Daoy (cell line): ENCODE measurements around the gene SRPRA. TPM values are rescaled to one million over a fixed set of nuclear protein-coding genes. Genes with fewer than 3 reads are reported as not detected.

Experiments used
- DNase-seq: peaks from one replicate; pipeline ENCODE4 v3.0.0-alpha.2; 2015; ENCODE audit warnings: low read depth
- total RNA-seq: library from RNA; depleted of rRNA; stranded (reverse); fragments of >200 nt; shearing (Covaris generic); gene quantifications from 2 replicates; pipeline ENCODE4 v1.2.3, GENCODE V29; 2014; rRNA removed

The SRPRA gene
- total RNA-seq, 1 experiment from 2014 or later: 102 TPM

- DNase-seq: no peak
Observed at GRCh38 chr11:126229858-126230540, 38.7 kb downstream of the SRPRA start.

- DNase-seq: no peak
Observed at GRCh38 chr11:126226334-126227084, 42.2 kb downstream of the SRPRA start.

- no peak for DNase-seq
Observed at GRCh38 chr11:126225295-126225665, 43.4 kb downstream of the SRPRA start.

- no peak for DNase-seq
Observed at GRCh38 chr11:126224647-126225294, 43.9 kb downstream of the SRPRA start.

- no peak for DNase-seq
Observed at GRCh38 chr11:126219547-126219946, 49.1 kb downstream of the SRPRA start.

GRCh38 chr11:126217491-126217890 is 51.2 kb downstream of the SRPRA start:
- no peak for DNase-seq

GRCh38 chr11:126216526-126217305 is 52.0 kb downstream of the SRPRA start:
- DNase-seq: no peak

- no peak for DNase-seq
Observed at GRCh38 chr11:126214841-126215240, 53.9 kb downstream of the SRPRA start.

- no peak for DNase-seq
Observed at GRCh38 chr11:126214441-126214840, 54.3 kb downstream of the SRPRA start.

Other genes with a start within 250 kb of the SRPRA start
- gene CDON, start 206.0 kb downstream of the SRPRA start, total RNA-seq: 2.1 and 2.8 TPM in 2 replicates
- 19.0 and 30.4 TPM in 2 replicates for gene RPUSD4, start 57.2 kb downstream of the SRPRA start, total RNA-seq
- 29.4 and 31.6 TPM in 2 replicates for gene FAM118B, start 57.1 kb downstream of the SRPRA start, total RNA-seq
- gene FOXRED1, start 259 bp upstream of the SRPRA start, total RNA-seq: 36.4 and 38.1 TPM in 2 replicates
- 1.2 and 3.7 TPM in 2 replicates for gene TIRAP, start 14.2 kb upstream of the SRPRA start, total RNA-seq
- gene DCPS, start 35.2 kb upstream of the SRPRA start, total RNA-seq: 15.9 and 19.3 TPM in 2 replicates
- 24.2 and 30.4 TPM in 2 replicates for gene ST3GAL4, start 86.8 kb upstream of the SRPRA start, total RNA-seq